Peyer's patch (tissue), 4 donors: ENCODE results near the gene INHBE.

Experiments used
- CTCF ChIP-seq, 6 experiments: fragments of 450-650 bp in 4 of 6; fragments of 200-600 bp in 2 of 6; sonication (generic) in 1 of 6; IDR thresholded peaks; one replicate each; pipeline ENCODE4 v1.5.1; 2017 to 2019; ENCODE audit warnings: antibody characterized with exemption in 6 of 6, mild to moderate bottlenecking in 3 of 6, moderate library complexity in 1 of 6
- POLR2A ChIP-seq, 2 donors: fragments of 450-650 bp; IDR thresholded peaks; one replicate each; pipeline ENCODE4 v1.5.1; 2017; ENCODE audit warnings: antibody characterized with exemption in 2 of 2, mild to moderate bottlenecking in 2 of 2, moderate library complexity in 2 of 2

- TF ChIP-seq CTCF (IDR thresholded peaks at IDR 0.05) (no peak), POLR2A (IDR thresholded peaks at IDR 0.05) (no peak)
These were observed 12.8 kb downstream of the INHBE start for GRCh38 chr12:57467915-57468314.
